ENCODE data around the gene EVL.
"Not testable (repeated sequence)": the region's sequence is repeated elsewhere in the genome, so short reads cannot be mapped to it uniquely, and the experiment has no call there.

Gene EVL

DNA sequence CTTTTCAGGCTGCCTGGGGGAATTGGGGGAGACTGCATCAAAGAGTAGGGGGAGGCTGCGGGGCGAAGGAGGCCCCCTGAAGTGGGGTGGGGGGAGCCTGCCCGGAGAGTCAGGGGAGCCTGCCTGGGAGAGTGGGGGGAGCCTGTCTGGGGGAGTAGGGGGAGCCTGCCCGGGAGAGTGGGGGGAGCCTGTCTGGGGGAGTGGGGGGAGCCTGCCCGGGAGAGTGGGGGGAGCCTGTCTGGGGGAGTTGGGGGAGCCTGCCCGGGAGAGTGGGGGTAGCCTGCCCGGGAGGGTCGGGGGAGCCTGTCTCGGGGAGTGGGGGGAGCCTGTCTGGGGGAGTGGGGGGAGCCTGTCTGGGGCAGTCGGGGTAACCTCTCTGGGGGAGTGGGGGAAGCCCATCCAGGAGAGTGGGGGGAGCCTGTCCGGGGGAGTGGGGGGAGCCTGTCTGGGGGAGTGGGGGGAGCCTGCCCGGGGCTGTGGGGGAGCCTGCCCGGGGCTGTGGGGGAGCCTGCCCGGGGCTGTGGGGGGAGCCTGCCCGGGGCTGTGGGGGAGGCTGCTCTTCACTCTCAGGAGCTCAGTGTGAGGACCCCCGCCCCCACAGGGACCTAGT lies 100.7 kb downstream of the EVL start:
- no peak for DNase-seq (ENCODE audit: low read depth in 2 of 2)

DNA sequence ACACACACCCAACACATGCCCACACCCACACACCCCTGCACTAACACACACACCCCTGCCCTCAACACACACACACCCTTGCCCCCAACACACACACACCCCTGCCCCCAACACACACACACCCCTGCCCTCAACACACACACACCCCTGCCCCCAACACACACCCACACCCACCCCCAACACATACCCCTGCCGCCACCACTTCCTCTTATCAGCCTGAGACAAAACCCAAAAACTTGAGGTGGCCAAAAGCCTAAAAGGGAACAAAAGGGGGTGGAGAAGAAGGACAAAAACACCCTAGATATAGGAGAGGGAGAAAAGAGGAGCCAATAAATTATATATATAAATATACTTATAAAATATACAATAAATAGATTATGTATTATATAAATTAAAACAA lies 103.3 kb downstream of the EVL start:
- no peak for DNase-seq (ENCODE audit: low read depth in 2 of 2)

DNA sequence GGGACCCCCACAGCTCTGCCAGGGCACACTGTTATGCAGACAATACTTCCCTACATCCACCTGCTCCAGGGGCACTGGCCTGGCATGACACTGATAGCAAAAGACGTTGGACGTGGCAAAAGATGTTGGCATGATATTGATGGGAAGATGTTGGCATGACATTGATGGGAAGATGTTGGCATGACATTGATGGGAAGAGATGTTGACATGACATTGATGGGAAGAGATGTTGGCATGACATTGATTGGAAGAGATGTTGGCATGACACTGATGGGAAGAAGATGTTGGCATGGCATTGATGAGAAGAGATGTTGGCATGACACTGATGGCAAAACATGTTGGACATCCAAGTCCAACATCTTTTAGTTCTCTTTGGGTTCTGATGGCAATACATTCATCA lies 105.7 kb downstream of the EVL start:
- no peak for DNase-seq (ENCODE audit: low read depth in 2 of 2)

DNA sequence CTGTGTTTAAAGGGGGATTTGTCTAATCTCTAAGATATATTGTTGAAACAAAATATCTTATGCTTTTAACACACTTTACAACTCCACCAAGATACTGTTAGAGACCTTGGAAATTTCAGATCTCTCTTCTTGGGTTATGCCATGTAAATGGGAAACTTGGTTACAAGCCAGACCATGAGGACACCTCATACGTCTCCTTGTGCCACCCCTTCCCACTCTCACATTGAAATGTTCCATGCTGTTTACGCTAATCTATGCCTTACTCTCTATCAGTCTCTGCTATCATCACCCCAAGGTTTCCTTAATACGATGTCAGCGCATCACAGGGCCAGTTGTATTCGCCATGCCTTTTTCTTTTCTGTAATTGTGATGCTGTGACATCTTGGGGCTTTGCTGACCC lies 107.6 kb downstream of the EVL start:
- no peak for DNase-seq (ENCODE audit: low read depth in 2 of 2)

DNA sequence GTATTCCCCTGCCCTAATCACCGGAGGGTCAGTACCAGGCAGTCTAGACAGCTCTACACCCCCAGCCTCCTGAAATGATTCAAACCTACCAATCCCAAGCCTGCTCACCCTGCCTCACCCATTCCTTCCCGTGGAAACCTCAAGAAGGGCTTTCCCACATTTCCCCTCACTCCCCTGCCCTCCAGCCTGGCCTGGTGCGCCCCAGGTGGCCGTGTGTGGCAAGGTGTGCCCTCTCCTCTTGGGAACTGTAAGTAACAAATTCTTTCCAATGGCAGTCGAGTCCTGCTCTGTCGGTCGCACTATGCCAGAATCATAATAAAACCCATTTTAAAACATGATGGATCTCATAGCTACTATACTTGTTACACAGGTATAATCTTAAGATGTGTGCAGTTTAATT lies 108.1 kb downstream of the EVL start:
- no peak for DNase-seq (ENCODE audit: low read depth in 2 of 2)

DNA sequence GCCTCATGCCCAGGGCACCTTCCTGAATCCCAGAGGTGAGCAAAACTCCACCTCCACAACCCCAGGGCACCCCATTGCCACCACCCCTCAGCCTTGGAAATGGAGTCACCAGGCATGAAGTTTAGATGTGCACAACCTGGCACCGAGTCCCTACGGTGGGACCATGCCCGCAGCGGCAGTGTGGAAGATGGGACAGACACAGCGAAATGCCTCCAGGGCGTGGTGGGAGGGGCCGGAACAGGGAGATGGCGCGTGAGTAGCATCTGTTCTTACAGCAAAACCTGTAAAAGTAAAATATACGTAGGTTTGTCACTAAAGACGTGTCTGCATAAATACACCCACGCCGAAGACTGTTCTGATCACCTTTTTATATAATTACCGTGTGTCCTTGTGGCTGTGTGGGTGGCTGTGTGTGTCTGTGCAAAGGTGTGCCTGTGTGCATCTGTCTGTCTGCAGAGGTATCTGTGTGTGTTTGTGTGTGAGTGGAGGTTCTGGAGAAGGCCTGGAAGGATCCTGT lies 111.6 kb downstream of the EVL start:
- DNase-seq (ENCODE audit: low read depth in 2 of 2) = no peak

DNA sequence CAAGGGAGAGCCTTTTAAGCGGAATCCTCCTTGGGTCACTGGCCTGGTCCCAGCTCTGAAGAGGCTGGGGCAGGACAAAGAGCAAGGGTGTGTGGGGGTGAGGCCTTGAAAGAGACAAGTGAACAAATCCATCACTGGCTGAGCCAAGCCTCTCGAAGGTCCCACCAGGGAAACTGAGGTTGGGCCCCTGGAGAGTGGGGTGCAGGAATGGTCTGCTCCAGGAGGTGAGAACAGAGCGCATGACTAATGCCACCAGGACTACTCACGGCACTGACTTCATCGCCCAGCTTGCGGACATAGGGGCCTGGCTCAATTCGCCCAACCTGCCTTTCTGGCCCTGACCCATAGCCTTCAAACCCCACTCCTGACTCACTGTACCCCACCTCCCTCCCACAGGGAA lies 113.5 kb downstream of the EVL start:
- no peak for DNase-seq (ENCODE audit: low read depth in 2 of 2)

DNA sequence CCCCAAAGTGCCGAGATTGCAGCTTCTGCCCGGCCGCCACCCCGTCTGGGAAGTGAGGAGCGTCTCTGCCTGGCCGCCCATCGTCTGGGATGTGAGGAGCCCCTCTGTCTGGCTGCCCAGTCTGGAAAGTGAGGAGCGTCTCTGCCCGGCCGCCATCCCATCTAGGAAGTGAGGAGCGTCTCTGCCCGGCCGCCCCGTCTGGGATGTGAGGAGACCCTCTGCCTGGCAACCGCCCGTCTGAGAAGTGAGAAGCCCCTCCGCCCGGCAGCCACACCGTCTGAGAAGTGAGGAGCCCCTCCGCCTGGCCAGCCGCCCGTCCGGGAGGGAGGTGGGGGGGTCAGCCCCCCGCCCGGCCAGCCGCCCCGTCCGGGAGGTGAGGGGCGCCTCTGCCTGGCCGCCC lies 115.4 kb downstream of the EVL start:
- not testable (repeated sequence) for DNase-seq (ENCODE audit: low read depth in 2 of 2)

DNA sequence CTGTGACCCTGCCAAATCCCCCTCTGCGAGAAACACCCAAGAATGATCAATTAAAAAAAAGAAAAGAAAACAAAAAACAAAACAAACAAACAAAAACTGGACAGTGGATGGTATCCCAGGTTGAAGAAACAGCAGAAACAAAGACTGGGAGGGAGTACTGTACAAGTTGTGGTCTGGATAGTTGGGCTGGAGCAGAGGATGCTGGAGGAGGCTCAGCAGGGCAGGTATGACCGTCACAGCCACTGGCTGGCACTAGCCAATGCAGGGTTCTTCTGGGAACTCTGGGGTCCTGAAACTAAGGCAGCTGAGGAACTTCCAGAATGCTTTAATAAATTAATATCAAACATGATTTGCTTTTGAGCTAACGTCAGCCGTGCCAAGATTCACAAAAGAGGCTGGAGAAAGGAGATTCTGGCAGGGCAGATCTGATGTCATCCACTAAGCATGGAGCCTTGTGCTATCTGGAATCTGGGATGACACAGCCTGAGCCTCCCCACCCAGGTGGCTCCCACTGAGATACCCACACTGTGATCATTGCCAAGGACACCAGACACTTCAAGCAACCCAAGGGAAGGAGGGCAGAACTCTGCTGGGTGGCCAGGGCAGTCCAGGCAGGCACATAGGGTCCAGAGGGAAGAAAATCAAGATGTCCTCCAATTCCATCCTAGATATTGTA lies 116.8 kb downstream of the EVL start:
- not testable (repeated sequence) for DNase-seq (ENCODE audit: low read depth in 2 of 2)

DNA sequence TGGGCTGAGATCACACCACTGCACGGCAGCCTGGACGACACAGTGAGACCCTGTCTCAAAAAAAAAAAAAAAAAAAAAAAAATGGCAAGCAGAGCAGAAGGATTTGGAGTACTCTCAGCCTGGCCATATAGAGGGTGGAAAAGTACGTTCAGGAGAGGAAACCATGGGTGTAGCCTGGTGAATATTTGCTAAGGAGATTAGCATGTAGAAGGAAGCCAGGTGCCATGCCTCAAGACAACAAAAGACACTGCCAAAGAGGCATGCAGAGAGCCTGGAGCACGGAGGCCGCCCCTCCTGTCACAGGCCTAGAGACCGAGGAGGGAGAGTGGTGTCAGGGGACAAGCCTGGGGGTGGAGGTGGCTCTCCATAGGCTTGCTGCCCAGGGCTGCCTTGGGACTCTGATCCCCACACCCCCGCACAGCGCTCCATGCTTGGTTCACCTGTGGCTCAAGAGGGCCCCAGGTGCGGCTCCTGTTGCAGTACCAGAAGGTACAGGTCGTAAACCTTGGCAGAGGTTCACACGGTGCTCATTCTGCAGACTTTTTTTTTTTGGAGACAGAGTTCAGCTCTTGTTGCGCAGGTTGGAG lies 122.1 kb downstream of the EVL start:
- no peak for DNase-seq (ENCODE audit: low read depth in 2 of 2)

DNA sequence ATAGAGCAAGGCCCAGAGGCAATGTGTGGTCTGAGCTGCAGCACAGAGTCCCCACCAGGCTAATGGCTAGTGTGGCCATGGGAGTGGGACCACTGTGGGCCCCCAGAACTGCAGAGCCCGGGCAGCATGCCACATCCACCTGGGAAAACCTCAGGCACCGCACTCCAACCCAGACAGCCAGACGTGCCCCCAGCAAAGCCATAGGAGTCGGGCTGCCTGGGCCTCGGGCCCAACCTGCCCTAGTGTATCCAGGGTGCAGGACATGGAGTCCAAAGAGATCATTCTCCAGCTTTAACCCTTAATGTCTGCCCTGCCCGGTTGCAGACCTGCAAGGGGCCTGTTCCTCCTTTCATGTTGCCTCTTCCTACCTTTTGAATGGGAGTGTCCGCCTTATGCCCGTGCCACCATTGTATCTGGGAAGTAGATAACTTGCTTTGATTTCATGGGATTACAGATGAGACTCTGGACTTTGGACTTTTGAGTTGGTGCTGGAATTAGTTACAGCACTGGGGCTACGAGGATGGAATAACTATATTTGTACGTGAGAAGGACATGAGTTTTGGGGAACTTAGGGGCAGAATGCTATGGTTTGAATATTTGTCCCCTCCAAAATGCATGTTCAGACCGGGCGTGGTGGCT lies 123.3 kb downstream of the EVL start:
- DNase-seq (ENCODE audit: low read depth in 2 of 2) = no peak

DNA sequence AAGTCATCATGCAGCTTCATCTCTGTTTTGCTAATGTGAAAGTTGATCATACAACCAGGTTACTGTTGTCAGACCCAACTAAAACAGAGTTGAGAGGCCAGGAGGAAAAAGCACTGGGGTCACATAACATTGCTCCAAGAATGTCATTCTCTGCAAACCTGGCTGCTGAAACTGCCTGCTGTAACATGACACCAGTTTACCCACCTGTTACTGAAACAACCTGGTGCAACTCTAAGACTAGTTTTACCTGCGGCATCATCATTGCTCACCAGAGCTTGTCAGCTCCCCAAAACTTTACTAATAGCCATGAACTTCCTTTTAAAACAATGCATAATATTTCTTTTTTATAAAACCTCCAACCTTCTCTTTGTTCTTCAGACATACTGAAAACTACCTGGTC lies 124.9 kb downstream of the EVL start:
- DNase-seq (ENCODE audit: low read depth in 2 of 2) = no peak

DNA sequence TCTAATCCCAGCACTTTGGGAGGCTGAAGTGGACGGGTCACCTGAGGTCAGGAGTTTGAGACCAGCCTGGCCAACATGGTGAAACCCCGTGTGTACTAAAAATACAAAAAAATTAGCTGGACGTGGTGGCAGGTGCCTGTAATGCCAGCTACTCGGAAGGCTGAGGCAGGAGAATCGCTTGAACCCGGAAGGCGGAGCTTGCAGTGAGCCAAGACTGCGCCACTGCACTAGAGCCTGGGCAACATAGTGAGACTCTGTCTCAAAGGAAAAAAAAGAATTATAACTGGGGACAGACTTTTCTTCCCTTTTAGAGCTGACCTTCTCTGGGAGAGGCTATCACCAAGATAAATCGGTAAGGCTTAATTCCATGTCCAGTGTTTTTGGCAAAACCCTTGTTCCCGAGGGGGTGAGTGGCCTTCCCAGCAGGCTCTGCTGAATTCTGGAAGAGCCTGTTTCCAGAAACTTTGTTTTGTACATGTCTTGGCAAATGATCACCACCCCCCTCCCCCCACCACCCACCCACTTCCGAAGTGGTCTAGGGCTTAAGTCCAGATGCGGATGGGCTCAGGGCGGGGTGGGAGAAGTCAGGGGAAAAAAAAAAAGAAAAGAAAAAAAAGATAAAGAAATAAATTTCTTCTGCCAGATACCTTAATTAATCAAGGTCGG lies 126.5 kb downstream of the EVL start:
- DNase-seq (ENCODE audit: low read depth in 2 of 2) = no peak

DNA sequence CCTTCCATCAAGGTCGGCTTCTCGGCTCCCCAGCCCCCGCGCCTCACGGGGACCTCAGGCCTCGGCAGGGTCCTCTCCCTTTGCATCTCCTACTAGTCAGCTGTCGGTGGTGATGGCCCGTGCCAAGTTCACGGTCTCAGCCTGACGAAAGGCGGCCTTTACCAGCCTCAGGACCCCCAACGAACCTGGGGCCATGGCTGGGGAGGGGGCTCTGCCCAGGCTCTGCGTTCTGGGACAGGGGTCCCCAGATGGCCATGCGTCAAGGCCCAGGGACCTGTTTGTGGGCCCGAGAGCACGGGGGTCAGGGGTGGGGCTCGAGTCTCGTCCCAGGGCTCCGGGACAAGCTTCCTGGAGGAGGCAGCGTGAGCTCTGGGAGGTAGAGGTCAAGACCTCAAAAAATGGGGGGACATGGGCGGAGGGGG lies 127.0 kb downstream of the EVL start:
- DNase-seq (ENCODE audit: low read depth in 2 of 2) = no peak

DNA sequence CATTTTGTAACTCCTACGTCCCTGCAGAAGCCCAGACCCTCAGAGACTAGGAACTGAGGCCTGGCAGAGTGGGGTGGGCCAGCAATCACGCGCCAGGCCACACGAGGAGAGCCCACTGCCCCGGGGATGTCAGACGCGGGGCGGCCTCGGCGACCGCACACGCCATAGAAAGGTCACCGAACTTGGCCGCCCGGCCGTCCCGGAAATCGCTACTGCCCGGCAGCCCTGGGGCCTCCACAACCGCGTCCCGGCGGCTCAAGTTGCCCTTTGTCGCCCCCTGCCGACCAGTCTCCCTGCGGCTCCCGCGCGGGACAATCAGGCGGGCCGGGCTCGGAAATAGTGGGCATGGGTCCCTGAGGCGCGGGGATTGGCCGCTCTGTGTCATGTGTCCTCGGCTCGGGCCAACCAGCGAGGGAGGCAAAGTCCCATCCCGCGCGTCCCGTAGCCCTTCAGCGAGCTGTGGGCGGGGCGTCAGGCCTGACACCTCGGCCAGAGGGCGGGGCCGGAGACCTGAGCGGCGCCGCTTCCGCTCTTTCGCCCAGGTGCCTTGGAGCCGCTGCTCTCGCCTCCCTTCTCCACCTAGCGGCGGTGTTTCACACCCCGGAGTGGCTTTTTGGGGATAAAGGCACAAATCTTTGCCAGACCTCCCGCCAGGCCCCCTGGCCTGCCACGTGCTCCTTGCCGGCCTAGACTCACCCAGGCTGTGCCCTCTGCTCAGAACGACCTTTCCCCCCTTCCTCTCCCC lies 127.6 kb downstream of the EVL start:
- DNase-seq (ENCODE audit: low read depth in 2 of 2) = peak; percentile 91 to 93
